Endothelial cell (in vitro differentiated cells): Measurements from ENCODE around the gene SMCR8. TPM values are rescaled to one million over a fixed set of nuclear protein-coding genes. Genes with fewer than 3 reads are reported as not detected.

Source experiments
- DNase-seq: peaks from one replicate; pipeline ENCODE4 v3.0.0; 2021; ENCODE audit warnings: low spot score
- H3K27ac Mint-ChIP-seq: one replicate; pipeline ENCODE4 v1.8.0; 2021; ENCODE audit warnings: mixed read lengths, inconsistent platforms; ENCODE audit not compliant: unreplicated experiment
- H3K27me3 Mint-ChIP-seq: one replicate; pipeline ENCODE4 v1.8.0; 2021; ENCODE audit warnings: mild to moderate bottlenecking, moderate library complexity, mixed read lengths, inconsistent platforms; ENCODE audit not compliant: unreplicated experiment
- H3K36me3 Mint-ChIP-seq: one replicate; pipeline ENCODE4 v1.8.0; 2021; ENCODE audit warnings: mild to moderate bottlenecking, low read depth, mixed read lengths, inconsistent platforms; ENCODE audit not compliant: unreplicated experiment
- H3K4me1 Mint-ChIP-seq: one replicate; pipeline ENCODE4 v1.8.0; 2021; ENCODE audit warnings: mild to moderate bottlenecking, mixed read lengths, inconsistent platforms; ENCODE audit not compliant: unreplicated experiment
- H3K4me3 Mint-ChIP-seq: one replicate; pipeline ENCODE4 v1.8.0; 2021; ENCODE audit warnings: mild to moderate bottlenecking, mixed read lengths, inconsistent platforms; ENCODE audit not compliant: unreplicated experiment
- H3K9me3 Mint-ChIP-seq: one replicate; pipeline ENCODE4 v1.8.0; 2021; ENCODE audit warnings: mixed read lengths, inconsistent platforms; ENCODE audit not compliant: unreplicated experiment
- total RNA-seq: library from RNA; stranded (reverse); fragmentation: NEBNext Ultra II Directional; extraction: Animal tissue kit (Norgen Biotek cat#: 25700); gene quantifications from one replicate; pipeline ENCODE4 v1.2.1, GENCODE V29; 2021; ENCODE audit not compliant: unreplicated experiment
- TF ChIP-seq, protein P1 (sequence below): fragments of 200-600 bp; sonication (generic); IDR thresholded peaks from one replicate; pipeline ENCODE4 v1.5.0; 2021; ENCODE audit warnings: antibody characterized with exemption; ENCODE audit not compliant: unreplicated experiment

Gene SMCR8
- total RNA-seq, 1 donor from 2014 or later, result 21.3 TPM

DNA sequence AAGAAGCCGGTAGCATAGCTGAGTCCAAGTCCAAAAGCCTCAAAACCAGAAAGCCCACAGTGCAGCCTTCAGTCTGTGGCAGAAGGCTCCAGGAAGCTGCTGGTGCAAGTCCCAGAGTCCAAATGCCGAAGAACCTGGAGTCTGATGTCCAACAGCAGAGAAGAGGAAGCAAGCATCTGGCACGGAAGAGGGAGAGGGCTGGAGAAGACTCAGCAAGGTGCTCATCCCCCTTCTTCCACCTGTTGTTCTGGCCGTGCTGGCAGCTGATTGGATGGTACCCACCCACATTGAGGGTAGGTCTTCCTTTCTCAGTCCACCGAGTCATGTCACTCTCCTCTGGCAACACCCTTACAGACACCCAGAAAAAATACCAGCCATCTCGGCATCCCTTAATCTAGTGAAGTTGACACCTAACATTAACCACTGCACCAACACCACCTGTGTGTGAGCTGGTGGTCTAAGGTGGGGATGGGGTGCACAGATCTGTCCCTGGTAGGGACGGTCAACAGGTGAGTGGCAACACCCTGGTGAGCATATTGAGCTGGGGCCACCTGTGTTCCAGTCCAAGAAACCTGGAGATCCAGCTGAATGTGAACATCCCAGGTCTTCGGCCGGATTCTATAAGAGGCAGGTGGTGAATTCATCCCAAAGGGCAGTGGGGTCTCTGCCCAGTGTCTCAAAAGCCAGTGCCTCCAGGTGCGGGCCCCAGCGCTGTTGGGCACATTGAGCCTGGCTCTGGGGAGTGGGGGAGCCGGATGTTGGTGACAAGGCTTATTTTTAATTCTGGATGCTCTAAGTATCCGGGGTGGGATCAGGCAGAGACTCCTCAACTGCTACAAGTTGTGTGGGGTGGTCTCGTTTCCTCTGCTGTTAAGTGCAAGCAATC, 44.8 kb upstream of the SMCR8 start:
- TF ChIP-seq, protein P1, sequence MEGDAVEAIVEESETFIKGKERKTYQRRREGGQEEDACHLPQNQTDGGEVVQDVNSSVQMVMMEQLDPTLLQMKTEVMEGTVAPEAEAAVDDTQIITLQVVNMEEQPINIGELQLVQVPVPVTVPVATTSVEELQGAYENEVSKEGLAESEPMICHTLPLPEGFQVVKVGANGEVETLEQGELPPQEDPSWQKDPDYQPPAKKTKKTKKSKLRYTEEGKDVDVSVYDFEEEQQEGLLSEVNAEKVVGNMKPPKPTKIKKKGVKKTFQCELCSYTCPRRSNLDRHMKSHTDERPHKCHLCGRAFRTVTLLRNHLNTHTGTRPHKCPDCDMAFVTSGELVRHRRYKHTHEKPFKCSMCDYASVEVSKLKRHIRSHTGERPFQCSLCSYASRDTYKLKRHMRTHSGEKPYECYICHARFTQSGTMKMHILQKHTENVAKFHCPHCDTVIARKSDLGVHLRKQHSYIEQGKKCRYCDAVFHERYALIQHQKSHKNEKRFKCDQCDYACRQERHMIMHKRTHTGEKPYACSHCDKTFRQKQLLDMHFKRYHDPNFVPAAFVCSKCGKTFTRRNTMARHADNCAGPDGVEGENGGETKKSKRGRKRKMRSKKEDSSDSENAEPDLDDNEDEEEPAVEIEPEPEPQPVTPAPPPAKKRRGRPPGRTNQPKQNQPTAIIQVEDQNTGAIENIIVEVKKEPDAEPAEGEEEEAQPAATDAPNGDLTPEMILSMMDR, result no peak
- Mint-ChIP-seq H3K36me3 (peaks cover 6% of the 10 kb centered on the region), H3K27me3 (peaks cover 1% of the 10 kb centered on the region), H3K4me1 (no peaks in the 10 kb centered on the region), H3K4me3 (no peak overlapping the region), H3K27ac (no peak overlapping the region), H3K9me3 (no peaks in the 10 kb centered on the region)
- DNase-seq, result no peak

DNA sequence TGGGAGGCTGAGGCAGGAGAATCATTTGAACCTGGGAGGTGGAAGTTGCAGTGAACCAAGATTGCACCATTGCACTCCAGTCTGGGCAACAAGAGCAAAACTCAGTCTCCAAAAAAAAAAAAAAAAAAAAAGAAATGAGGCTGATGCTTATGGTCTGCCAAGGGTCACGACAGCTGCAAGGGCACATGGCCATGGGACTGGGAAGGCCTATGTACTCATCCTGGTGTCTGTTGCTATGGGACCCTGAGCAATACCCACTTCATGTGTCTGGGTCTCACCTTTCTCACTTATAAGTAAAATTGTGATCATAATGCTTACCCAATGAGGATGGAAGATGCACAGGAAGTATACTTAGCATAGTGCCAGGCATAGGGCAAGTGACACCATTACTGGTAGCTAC, 38.0 kb upstream of the SMCR8 start:
- no peak overlapping the region for H3K4me3 Mint-ChIP-seq
- no peaks in the 10 kb centered on the region for H3K9me3 Mint-ChIP-seq
- no peaks in the 10 kb centered on the region for H3K4me1 Mint-ChIP-seq
- TF ChIP-seq, protein P1, result no peak
- peaks cover 27% of the 10 kb centered on the region for H3K36me3 Mint-ChIP-seq
- no peak for DNase-seq
- H3K27ac Mint-ChIP-seq, result no peak overlapping the region
- H3K27me3 Mint-ChIP-seq, result no peaks in the 10 kb centered on the region

DNA sequence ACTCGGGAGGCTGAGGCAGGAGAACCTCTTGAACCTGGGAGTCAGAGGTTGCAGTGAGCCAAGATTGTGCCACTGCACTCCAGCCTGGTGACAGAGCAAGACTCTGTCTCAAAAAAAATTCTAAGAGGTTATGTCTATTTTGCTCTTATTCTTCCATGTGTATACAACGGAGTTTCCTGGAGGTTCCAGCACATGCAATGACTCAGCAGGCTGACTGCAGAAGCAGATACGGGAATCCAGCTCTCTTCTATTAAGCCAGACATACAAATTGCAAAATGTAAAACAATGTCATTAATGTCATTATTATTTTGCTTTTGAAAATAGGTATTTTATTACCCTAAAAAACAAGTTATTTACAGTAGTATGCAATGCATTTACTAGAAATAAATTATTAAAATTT, 36.2 kb upstream of the SMCR8 start:
- DNase-seq, result no peak
- Mint-ChIP-seq H3K27me3 (no peaks in the 10 kb centered on the region), H3K27ac (no peak overlapping the region), H3K4me3 (no peak overlapping the region), H3K4me1 (no peaks in the 10 kb centered on the region), H3K9me3 (no peaks in the 10 kb centered on the region), H3K36me3 (peaks cover 29% of the 10 kb centered on the region)
- TF ChIP-seq, protein P1, result no peak

DNA sequence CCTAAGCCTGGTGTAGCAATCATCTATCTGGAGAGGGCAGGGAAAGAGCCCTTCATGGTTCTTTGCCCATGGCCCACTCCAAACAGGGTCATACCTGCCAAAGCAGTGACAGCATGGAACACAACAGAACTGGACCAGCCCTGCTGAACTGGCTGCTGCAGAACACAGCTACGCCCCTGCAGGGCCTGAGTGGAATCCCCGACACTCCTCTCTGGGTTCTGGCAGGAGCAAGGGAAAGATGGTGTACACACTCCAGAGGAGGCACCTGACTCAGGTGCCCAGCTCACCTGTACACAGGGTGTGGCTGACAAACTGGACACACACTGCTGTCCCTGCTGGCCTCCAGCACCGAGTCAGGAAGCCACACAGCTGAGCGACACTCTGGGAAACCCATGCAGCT, 34.8 kb upstream of the SMCR8 start:
- Mint-ChIP-seq H3K4me1 (no peaks in the 10 kb centered on the region), H3K4me3 (no peak overlapping the region), H3K9me3 (no peaks in the 10 kb centered on the region), H3K27ac (no peak overlapping the region), H3K27me3 (no peaks in the 10 kb centered on the region), H3K36me3 (peaks cover 38% of the 10 kb centered on the region)
- TF ChIP-seq, protein P1, result no peak
- no peak for DNase-seq

DNA sequence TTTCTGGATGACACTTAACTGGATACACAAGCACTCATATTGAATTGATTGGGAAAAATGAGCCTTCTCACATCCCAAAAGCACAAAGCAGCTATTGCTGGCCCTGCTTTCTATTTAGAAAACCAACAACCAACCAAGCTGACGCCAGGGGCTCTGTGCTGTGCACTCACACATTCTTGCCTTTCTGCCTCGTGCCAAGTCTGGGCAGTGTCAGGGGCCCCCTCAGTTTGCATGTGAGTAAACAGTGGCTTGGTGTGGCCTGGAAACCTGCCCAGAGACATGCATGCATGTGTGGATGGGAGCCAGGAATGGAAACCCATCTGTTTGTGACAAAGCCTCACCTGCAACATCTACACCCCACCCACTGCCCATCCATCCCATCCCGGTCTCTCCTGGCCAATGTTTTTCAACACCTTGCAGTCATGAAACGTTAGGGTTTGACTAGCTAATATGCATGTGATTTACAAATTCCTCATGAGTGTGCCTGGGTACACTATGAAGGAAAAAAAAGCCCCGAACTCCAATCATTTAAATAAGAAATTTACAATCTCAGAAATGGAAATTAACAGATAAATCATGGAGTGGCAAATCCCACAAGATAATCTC, 34.2 kb upstream of the SMCR8 start:
- Mint-ChIP-seq H3K36me3 (peaks cover 38% of the 10 kb centered on the region), H3K9me3 (no peaks in the 10 kb centered on the region), H3K27me3 (no peaks in the 10 kb centered on the region), H3K4me3 (peak overlapping the region; percentile 62), H3K27ac (no peak overlapping the region), H3K4me1 (no peaks in the 10 kb centered on the region)
- TF ChIP-seq, protein P1, result no peak
- no peak for DNase-seq
